ENCODE measurements around the gene SGPP1.
"Not testable (repeated sequence)": the region's sequence is repeated elsewhere in the genome, so short reads cannot be mapped to it uniquely, and the experiment has no call there.

The SGPP1 gene

DNA sequence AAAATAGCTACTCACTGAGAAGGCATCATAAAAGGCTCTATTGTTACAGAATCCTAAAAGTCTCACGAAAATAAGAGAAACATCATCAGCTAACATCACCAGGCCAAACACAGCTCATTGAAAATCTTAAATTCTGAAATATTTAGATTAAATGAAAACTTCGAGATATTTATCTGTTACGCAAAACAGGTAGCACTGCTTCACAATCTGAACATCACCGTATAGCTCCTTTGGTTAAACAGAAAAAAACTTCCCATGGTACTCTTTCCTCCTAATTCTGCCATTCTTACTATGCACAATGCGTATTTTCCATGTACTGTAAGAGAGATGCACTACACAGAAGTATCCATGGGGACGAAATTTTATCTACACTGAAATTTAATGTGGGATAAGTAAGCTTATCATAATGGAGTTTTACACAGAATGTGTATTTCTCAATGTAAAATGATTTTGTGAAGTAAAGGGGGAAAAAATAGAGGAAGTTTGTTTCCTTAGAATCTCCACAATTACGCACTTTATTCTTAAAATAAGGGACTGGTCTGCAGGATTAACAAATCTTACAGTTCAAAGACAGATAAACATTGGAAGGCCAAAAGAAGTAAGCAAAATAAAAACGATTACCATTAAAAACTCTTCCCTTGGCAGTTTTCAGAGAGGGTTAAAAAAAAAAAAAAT is 1.9 kb downstream of the SGPP1 start:
- DNase-seq (ENCODE audit: low read depth, low spot score): no peak

DNA sequence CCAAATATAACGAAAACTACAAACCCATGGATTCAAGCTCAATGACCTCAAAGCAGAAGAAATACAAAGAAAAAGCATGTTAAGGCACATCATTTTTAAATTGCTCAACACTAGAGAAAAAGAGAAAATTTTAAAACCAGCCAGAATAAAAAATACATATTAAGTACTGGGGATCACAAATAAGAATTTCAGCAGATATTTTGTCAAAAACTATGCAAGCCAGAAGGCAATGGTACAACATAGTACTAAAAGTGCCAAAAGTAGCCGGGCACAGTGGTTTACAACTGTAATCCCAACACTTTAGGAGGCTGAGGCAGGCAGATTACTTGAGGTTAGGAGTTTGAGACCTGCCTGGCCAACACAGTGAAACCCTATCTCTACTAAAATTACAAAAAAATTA is 10.2 kb downstream of the SGPP1 start:
- DNase-seq (ENCODE audit: low read depth, low spot score): no peak

DNA sequence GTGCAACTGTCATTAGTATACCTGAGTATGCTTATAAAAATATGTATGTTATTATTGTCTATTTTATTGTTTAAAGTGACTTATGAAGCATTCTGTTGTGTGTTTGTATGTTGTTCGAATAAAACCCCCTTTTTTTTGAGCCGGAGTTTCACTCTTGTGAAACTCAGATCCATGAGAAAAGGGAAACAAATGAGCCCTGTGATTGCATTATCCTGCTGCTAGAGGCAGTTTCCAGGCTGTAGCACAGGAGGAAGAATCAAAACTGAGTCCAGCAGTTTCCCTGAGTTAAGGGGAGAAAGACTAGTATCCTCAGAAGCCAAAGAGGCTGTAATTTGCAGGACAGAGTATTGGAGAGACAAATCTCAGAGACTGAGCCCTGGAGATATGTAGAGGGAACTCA is 12.5 kb downstream of the SGPP1 start:
- DNase-seq (ENCODE audit: low read depth, low spot score): no peak

DNA sequence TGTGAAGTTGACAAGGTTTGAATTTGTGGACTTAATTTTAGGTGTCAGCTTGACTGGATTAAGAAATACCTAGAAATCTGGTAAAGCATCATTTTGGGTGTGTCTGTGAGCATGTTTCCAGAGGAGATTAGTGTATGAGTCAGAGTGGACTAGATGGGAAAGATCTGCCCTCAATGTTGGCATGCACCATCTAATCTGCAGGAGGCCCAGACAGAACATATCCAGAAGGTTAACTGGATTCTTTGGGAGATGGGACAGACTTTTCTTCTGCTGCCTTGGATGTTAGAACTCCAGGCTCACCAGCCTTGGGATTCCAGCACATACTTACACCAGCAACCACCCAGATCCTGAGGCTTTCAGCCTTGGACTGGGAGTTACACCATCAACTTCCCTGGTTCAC is 14.1 kb downstream of the SGPP1 start:
- no peak for DNase-seq (ENCODE audit: low read depth, low spot score)

DNA sequence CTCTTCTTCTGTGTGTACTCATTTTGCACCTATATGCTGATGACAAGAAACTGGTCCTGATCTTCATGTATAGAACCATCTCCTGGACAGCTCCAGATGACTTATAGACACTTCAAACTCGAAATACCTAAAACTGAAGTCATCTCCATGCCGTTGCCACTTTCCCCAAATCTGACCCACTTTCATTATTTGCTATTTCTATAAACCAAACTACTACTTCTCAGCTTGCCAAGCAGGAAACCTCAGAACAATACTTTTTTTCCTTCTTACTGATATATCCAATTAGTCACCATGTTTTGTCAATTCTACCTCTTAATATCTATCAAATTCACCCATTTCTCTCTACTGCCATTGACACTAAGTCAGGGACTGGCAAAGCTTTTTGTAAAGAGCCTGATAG is 14.8 kb downstream of the SGPP1 start:
- DNase-seq (ENCODE audit: low read depth, low spot score): no peak

DNA sequence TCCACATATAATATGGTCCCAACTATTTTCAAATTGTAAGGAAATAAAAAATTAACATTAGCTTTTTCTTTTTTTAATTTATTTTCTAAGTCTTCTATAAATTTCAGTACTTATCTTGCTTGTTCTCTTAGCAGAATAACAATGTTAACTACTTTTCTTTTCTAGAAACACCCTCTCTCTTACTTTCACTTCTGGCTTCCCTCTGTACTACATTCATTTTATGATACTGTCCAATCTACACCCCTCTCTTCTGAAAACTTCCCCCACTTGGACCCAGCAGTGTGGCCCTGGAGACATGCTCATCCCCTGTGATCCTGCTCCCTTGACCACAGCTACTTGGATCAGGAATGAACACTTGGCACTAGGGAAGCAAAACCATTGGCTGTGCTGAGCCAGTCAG is 15.7 kb downstream of the SGPP1 start:
- DNase-seq (ENCODE audit: low read depth, low spot score): no peak

DNA sequence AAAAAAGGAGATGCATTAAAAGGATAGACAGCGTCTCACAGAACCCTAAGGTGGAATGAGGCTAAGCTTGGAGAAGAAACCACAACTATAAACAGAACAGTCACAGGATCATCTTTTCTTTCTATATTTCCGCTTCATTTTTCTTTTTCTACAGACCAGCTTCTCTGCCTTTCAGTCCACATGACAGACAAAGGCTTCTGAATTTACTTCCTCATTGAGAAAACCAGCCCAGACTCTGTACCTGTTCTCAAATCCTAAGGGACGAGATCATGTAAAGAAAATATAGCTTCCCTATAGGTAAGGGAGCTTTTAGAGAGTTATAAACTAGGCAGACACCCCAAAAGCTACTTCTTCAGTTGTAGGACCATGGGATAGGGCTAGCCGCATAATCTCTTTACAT is 17.4 kb downstream of the SGPP1 start:
- DNase-seq (ENCODE audit: low read depth, low spot score): no peak

DNA sequence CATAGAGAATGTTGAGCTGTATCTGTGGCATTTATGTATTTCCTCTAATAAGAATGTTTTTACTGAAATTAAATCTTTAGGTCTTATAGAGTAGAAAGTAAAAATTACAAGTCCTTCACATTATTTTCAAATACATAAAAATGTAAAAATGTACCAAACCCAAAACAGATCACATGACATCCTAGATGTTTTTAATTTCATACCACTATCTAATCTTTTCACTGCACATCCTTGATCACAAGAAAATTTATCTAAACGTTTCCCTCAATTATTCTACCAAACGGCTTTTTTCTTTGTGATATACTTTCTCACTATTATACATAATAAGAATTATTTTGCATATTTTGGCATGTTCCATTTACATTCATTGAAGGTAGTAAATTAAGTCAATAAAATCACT is 18.3 kb downstream of the SGPP1 start:
- no peak for DNase-seq (ENCODE audit: low read depth, low spot score)

DNA sequence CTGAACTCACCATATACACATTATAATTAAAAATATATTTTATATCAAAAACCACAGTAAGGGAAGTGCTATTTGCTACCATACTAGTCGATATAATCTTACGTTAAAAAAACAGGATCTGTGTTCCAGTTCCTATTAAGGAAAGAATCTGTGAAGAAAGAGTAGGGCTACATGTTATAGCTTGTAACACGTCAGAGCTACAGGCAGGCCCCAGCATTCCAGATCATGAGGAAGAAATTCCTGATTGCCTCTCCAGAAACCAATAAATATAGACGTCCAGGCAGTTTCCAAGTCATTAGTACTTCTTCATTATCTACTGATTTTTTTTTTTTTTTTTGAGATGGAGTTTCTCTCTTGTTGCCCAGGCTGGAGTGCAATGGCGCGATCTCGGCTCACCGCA is 20.6 kb downstream of the SGPP1 start:
- no peak for DNase-seq (ENCODE audit: low read depth, low spot score)

DNA sequence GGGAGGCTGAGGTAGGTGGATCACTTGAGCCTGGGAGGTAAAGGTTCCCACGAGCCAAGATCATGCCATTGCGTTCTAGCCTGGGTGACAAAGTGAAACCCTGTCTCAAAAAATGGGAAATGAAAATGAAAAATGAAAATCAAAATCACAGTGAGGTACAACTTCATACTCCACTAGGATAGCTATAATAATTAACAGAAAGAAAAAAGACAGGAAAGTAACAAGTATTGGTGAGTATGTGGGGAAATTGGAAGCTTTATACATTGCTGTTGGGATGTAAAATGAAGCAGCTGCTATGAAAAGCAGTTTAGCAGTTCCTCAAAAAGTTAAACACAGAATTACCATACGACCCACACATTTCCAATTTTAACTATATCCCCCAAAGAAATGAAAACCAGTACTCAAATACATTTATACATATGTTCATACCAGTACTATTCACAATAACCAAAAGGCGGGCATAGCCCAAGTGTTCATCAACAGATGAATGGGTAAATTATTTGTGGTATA is 22.2 kb downstream of the SGPP1 start:
- no peak for DNase-seq (ENCODE audit: low read depth, low spot score)

DNA sequence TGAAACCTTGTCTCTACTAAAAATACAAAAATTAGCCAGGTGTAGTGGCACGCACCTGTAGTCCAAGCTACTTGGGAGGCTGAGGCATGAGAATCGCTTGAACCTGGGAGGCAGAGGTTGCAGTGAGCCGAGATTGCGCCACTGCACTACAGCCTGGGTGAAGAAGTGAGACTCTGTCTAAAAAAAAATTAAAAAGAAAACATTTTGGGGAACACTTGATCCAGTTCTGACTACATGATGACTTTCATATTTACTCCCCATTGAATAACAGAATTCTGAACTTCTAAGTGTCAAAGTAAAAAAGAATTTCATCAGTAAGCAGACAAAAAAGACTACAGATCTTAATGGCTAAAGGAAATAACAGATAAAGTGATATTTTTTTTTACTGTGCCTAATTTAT is 25.3 kb downstream of the SGPP1 start:
- not testable (repeated sequence) for DNase-seq (ENCODE audit: low read depth, low spot score)

DNA sequence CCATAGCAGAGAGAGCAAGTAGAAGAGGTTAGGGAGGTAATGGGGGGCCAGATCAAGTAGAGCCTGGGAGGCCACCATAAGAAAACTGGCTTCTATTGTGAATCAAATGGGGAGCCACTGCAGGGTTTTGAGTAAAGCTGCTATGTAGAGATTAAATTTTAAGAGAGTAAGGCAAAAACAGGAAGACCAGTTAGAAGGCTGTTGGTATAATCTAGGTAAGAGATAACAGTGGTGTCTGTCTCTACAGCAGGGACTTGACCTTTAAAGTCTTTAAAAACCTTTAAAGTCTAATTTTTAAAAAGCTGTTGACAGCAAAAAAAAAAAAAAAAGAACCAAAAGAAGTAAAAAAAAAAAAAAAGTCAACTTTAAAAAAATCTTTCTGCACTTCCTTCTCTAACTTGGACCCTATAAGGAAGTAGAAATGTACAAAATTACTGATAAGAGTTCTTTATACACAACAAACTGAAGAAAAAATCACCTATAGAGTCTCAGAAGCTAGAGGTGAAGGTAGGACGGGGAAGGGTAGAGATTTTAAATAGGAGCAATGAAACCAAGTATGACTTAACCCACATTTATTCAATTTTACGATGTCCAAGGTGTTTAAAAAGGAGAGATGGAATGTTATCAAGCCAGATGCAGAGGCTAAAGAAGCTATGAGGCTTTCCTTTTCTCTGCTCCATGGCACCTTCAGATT is 26.1 kb downstream of the SGPP1 start:
- DNase-seq (ENCODE audit: low read depth, low spot score): no peak

DNA sequence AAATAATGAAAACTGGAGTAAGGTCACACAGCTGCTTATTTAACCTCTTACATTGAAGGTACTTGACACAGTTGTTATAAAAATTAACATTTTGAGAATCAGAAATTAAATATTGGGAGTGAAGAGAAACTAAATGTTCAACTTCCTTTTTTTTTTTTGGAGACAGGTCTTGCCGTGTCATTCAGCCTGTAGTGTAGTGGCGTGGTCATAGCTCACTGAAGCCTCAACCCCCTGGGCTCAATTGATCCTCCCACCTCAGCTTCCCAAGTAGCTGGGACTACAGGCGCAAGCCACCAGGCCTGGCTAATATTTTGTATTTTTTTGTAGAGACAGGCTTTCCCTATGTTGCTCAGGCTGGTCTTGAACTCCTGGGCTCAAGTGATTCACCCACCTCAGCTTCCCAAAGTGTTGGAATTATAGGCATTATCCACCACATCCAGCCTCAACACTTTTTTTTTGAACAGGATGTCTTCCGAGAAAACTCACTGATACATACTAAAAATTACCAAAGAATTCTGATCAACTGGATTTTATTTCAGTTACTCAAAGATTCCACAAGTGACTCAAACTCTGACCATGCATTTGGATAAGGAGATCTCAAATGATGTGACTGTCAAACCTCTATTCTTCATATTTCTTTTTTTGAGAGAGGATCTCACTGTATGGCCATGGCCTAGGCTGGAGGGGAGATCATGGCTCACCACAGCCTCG is 35.4 kb downstream of the SGPP1 start:
- no peak for DNase-seq (ENCODE audit: low read depth, low spot score)

DNA sequence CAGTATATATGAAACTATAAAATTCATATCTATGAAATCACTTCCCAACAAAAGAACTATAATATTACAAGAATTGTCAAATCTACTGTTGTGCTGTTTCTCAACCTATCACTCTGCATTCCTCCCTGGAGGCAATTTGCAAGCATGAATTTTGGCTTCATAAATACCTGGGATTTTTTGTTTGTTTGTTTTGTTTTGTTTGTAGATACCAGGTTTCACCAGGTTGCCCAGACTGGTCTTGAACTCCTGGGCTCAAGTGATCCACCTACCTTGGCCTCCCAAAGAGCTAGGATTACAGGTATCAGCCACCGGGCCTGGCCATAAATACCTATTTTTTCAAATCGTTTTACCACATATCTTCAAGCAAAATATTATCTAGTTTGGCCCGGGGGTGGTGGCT is 38.7 kb downstream of the SGPP1 start:
- DNase-seq (ENCODE audit: low read depth, low spot score): no peak

DNA sequence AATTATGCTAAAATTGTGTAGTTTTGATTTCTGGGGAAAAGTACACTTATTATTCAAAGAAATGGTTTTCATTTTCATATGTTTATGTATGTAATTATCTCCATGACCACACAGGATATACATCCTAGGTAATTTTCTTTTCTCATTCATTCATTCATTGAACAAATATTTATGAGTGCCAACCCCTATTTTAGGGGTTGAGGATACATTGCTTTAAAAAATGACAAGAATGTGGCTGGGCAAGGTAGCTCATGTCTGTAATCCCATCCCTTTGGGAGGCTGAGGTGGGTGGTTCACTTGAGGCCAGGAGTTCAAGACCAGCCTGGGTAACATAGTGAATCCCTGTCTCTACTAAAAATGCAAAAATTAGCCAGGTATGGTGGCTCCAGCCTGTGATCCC is 40.9 kb downstream of the SGPP1 start:
- DNase-seq (ENCODE audit: low read depth, low spot score): no peak

DNA sequence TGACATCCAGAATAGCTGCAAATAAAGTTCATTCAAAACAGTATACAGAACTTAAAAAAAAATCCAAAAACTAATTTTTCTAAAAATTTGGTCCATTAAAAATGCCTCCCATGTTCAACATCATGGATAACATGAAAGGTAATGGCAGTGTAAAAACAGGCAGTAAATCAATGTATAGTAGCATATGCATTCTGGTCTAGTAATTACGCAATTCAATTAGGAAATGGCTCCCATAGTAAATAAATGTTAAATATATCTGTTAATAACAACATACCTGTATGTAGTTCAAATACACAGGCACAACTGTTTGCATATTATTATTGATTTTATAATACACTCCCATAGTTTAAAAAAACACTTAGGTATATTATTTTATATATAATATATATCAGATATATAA is 42.5 kb downstream of the SGPP1 start:
- no peak for DNase-seq (ENCODE audit: low read depth, low spot score)

DNA sequence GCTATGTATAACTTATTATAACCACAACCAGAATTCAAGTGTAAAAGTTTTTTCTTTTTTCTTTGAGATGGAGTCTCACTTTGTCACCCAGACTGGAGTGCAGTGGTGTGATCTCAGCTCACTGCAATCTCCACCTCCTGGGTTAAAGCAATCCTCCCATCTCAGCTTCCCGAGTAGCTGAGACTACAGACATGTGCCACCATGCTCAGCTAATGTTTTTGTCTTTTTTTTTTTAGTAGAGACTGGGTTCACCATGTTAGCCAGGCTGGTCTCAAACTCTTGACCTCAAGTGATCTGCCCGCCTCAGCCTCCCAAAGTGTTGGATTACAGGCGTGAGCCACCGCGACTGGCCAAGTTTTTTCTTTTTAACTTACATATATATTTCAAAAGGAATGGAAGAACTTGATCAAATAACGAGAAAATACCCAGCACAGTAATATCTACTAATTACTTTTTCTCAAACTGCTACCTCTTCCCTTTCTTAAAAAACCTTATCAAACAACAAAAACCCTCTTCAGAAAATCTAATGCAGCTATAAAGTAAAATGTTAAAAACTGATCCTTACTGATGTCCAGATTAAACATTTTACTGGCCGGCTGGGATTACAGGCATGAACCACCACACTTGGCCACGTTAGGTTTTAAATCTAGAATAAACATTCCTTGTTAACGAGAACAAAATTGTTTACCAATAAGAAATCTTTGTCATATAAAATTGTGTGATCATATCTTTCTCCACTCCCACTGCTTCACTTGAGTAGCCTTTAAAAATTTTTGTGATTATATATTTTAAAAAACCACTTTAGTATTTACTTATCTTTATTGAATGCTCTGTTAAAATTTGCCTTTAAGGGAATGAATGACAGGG is 44.9 kb downstream of the SGPP1 start:
- no peak for DNase-seq (ENCODE audit: low read depth, low spot score)

DNA sequence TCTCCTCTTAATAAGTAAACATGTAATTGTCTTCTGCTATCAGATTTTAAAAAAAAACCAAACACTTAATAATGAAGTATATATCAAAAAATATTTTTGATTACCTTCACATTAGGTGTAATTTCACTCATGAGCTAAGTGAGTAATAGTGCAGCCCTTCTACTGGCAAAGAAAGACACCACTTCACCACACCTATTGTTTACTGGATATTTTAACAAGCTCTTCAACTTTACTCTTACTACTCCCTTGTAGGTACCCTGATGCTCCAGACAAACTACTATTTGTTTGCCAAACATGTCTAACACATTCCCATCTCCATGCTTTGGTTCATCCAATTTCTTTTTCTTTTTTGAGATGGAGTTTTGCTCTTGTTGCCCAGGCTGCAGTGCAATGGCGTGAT is 49.3 kb downstream of the SGPP1 start:
- DNase-seq (ENCODE audit: low read depth, low spot score): no peak

DNA sequence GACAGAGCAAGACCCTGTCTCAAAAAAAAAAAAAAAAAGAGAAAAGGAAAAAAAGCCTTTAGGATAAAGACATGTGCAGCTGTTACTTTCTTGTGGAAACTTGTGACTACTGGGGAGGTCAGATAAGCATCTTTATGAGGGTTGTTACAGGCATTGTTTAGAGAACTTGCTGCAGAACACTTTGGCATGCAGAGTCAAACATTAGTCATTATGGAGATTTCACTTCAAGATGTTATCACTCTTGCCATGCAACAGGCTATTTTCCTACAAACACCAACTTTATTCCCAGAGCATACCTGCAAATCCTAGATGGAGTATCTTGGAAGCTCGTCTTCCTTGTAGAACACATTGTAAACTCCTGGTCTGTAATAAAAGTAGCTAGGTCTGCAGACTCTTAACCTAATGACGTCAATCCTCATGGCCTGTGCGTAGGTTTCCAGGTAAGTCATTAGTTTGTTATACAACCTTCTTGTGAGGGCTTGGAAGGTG is 49.9 kb downstream of the SGPP1 start:
- no peak for DNase-seq (ENCODE audit: low read depth, low spot score)

DNA sequence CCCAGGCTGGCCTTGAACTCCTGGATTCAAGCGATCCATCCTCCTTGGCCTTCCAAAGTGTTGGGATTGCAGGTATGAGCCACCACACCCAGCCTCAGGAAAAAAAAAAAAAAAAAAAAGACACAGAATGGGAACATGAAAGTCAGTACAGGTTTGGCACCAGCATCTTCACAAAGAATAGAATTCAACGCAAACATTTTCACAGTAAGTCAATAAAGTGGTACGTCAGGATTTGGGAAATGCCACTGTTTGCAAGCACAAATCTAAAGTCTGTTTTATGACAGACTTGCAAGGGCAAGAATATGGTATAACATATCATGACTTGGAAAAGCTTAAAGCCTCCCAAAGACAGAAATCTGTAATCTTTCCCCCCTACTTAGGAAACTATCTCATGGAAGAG is 51.2 kb downstream of the SGPP1 start:
- no peak for DNase-seq (ENCODE audit: low read depth, low spot score)

DNA sequence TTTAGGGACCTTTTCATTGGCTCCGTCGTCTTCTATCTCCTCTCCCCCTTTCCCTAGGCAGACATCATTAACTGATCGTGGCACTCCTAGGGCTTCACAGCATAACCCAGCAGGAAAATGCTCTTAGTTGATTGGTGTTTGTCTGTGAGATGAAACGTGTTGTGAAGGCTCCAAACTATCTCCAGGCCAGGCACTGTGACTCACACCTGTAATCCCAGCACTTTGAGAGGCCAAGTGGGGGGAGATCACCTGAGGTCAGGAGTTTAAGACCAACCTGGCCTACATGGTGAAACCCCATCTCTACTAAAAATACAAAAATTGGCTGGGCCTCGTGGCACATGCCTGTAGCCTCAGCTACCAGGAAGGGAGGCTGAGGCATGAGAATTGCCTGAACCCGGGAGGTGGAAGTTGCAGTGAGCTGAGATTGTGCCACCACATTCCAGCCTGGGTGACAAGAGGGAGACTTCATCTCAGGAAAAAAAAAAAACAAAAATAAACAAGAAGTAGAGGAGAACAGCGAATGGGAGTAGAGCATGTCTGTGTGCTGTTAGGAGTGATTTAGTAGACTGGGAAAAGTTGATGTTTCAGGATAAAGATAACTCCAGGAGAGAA is 53.9 kb downstream of the SGPP1 start:
- no peak for DNase-seq (ENCODE audit: low read depth, low spot score)
